NCI-H187 (cell line): ENCODE results near the gene SERPINB2.
A peak's percentile ranks its signal among the peaks of the same experiment; 100 is the strongest.

Experiments
- DNase-seq, 2 experiments: peaks; one replicate each; lab custom pipeline; 2025; lab: John Stamatoyannopoulos, UW

SERPINB2 gene

GRCh38 chr18:63887424-63887823 is at the start of gene SERPINB2:
Gene SERPINB2, plus strand, starts transcription at chr18:63887705. Its CDS starts 3,740 bp downstream, at chr18:63891445.
- DNase-seq: no peak

GRCh38 chr18:63843008-63843407 is 44.5 kb upstream of the SERPINB2 start:
- DNase-seq: no peak

- peak in 1 of 2 experiments; percentile 3 for DNase-seq
These were observed 43.3 kb upstream of the SERPINB2 start for GRCh38 chr18:63844254-63844653.

GRCh38 chr18:63848159-63848558 is 39.3 kb upstream of the SERPINB2 start:
- DNase-seq: no peak

GRCh38 chr18:63850020-63850419 is 37.5 kb upstream of the SERPINB2 start:
- DNase-seq: no peak

GRCh38 chr18:63850636-63851035 is 36.9 kb upstream of the SERPINB2 start:
- DNase-seq: no peak

- DNase-seq: no peak
These were observed 29.0 kb upstream of the SERPINB2 start for GRCh38 chr18:63858456-63858855.

- DNase-seq: no peak
These were observed 27.6 kb upstream of the SERPINB2 start for GRCh38 chr18:63859781-63860475.

- DNase-seq: no peak
These were observed 27.0 kb upstream of the SERPINB2 start for GRCh38 chr18:63860531-63860930.

GRCh38 chr18:63867368-63868125 is 20.0 kb upstream of the SERPINB2 start:
- no peak for DNase-seq

GRCh38 chr18:63868546-63868945 is 19.0 kb upstream of the SERPINB2 start:
- DNase-seq: no peak

GRCh38 chr18:63869374-63869773 is 18.1 kb upstream of the SERPINB2 start:
- DNase-seq: no peak

- DNase-seq: no peak
These were observed 17.7 kb upstream of the SERPINB2 start for GRCh38 chr18:63869851-63870250.

- DNase-seq: no peak
These were observed 15.7 kb upstream of the SERPINB2 start for GRCh38 chr18:63871836-63872235.

GRCh38 chr18:63872586-63872985 is 14.9 kb upstream of the SERPINB2 start:
- DNase-seq: no peak

GRCh38 chr18:63878343-63878742 is 9.2 kb upstream of the SERPINB2 start:
- DNase-seq: no peak

- no peak for DNase-seq
These were observed 8.6 kb upstream of the SERPINB2 start for GRCh38 chr18:63878925-63879324.

- no peak for DNase-seq
These were observed 7.8 kb upstream of the SERPINB2 start for GRCh38 chr18:63879709-63880108.

- no peak for DNase-seq
These were observed 5.7 kb upstream of the SERPINB2 start for GRCh38 chr18:63881851-63882250.

GRCh38 chr18:63882333-63883141 is 5.0 kb upstream of the SERPINB2 start:
- DNase-seq: no peak

GRCh38 chr18:63883617-63884016 is 3.9 kb upstream of the SERPINB2 start:
- no peak for DNase-seq

GRCh38 chr18:63888470-63889190 is 1.1 kb downstream of the SERPINB2 start:
- no peak for DNase-seq
